HepG2 (cell line): ENCODE results near the gene LRRTM3.

Experiments used
- POLR2A ChIP-seq, 2 experiments: IDR thresholded peaks; 2 replicates each; pipeline ENCODE4 v1.6.1; 2011; ENCODE audit warnings: low read depth in 2 of 2, low read length in 2 of 2, mild to moderate bottlenecking in 1 of 2, moderate library complexity in 1 of 2; ENCODE audit not compliant: insufficient read depth in 1 of 2
- TF ChIP-seq, protein P1 (sequence below): sonication (generic); formaldehyde crosslinking; IDR thresholded peaks from 2 replicates; pipeline ENCODE4 v1.4.0; 2020; ENCODE audit warnings: missing genetic modification reagents

GRCh38 chr10:66958466-66958865 lies 32.6 kb downstream of the LRRTM3 start:
- no peak for TF ChIP-seq POLR2A (IDR thresholded peaks at IDR 0.05; ENCODE audit: insufficient read depth in 1 of 2, low read depth in 2 of 2, low read length in 2 of 2)
- TF ChIP-seq, protein P1, sequence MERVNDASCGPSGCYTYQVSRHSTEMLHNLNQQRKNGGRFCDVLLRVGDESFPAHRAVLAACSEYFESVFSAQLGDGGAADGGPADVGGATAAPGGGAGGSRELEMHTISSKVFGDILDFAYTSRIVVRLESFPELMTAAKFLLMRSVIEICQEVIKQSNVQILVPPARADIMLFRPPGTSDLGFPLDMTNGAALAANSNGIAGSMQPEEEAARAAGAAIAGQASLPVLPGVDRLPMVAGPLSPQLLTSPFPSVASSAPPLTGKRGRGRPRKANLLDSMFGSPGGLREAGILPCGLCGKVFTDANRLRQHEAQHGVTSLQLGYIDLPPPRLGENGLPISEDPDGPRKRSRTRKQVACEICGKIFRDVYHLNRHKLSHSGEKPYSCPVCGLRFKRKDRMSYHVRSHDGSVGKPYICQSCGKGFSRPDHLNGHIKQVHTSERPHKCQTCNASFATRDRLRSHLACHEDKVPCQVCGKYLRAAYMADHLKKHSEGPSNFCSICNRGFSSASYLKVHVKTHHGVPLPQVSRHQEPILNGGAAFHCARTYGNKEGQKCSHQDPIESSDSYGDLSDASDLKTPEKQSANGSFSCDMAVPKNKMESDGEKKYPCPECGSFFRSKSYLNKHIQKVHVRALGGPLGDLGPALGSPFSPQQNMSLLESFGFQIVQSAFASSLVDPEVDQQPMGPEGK (CRISPR knock-in tag) = no peak
